Spleen (tissue), 11 donors: ENCODE results near the gene OR51M1. TPM values are rescaled to one million over a fixed set of nuclear protein-coding genes. Genes with fewer than 3 reads are reported as not detected.

Source experiments
- DNase-seq: peaks from one replicate; pipeline ENCODE4 v3.0.0-alpha.2; 2020
- H3K27ac ChIP-seq, 8 donors: fragments of 200-600 bp; sonication (generic) in 7 of 8; 1 replicate in 4 of 8; 2 replicates in 4 of 8; pipeline versions ENCODE4 v1.5.0 to v1.8.0; 2016 to 2021; ENCODE audit warnings: inconsistent platforms in 4 of 8, mild to moderate bottlenecking in 4 of 8, moderate library complexity in 1 of 8
- H3K27me3 ChIP-seq, 7 donors: fragments of 200-600 bp; sonication (generic) in 6 of 7; replicated peaks in 1 of 7; 1 replicate in 4 of 7; 2 replicates in 3 of 7; pipeline versions ENCODE4 v1.5.0 to v1.8.0; 2016 to 2021; ENCODE audit warnings: inconsistent platforms in 3 of 7, mild to moderate bottlenecking in 1 of 7
- H3K36me3 ChIP-seq, 6 donors: fragments of 200-600 bp; sonication (generic) in 5 of 6; 1 replicate in 4 of 6; 2 replicates in 2 of 6; pipeline versions ENCODE4 v1.5.0 to v1.8.0; 2016 to 2021; ENCODE audit warnings: inconsistent platforms in 2 of 6
- H3K4me1 ChIP-seq, 6 donors: fragments of 200-600 bp; sonication (generic) in 5 of 6; 1 replicate in 3 of 6; 2 replicates in 3 of 6; pipeline versions ENCODE4 v1.5.0 to v1.8.0; 2016 to 2021; ENCODE audit warnings: inconsistent platforms in 3 of 6
- H3K4me3 ChIP-seq, 8 donors: fragments of 200-600 bp; sonication (generic) in 7 of 8; 1 replicate in 4 of 8; 2 replicates in 4 of 8; pipeline versions ENCODE4 v1.5.0 to v1.8.0; 2016 to 2021; ENCODE audit warnings: inconsistent platforms in 4 of 8, mild to moderate bottlenecking in 4 of 8, moderate library complexity in 2 of 8
- H3K9me3 ChIP-seq, 8 donors: fragments of 200-600 bp; sonication (generic) in 7 of 8; 1 replicate in 4 of 8; 2 replicates in 4 of 8; pipeline versions ENCODE4 v1.5.0 to v1.8.0; 2016 to 2021; ENCODE audit warnings: inconsistent platforms in 4 of 8
- CTCF ChIP-seq, 11 experiments: fragments of 200-600 bp in 7 of 11; fragments of 450-650 bp in 4 of 11; sonication (generic) in 4 of 11; IDR thresholded peaks in 8 of 11; conservative IDR thresholded peaks in 3 of 11; 1 replicate in 7 of 11; 2 replicates in 4 of 11; pipeline versions ENCODE4 v1.4.0 to v1.8.0; 2016 to 2021; ENCODE audit warnings: antibody characterized with exemption in 11 of 11, inconsistent platforms in 4 of 11, mild to moderate bottlenecking in 1 of 11
- POLR2A ChIP-seq, 3 donors: fragments of 450-650 bp; IDR thresholded peaks; one replicate each; pipeline ENCODE4 v1.5.1; 2017; ENCODE audit warnings: antibody characterized with exemption in 3 of 3, mild to moderate bottlenecking in 1 of 3
- POLR2AphosphoS5 ChIP-seq, 3 donors: sonication (generic); formaldehyde crosslinking; IDR thresholded peaks; one replicate each; pipeline ENCODE4 v1.5.1; 2017; ENCODE audit warnings: antibody characterized with exemption in 3 of 3
- WGBS, 5 donors: extraction: QIAGEN DNeasy Blood & Tissue Kit in 3 of 5; methylation state at CpG; one replicate each; pipeline versions ENCODE4 v1.1.5 to v1.1.7; 2013 to 2018; 5-methylcytosine and 5-hydroxymethylcytosine counted together
- intact Hi-C: fragments of 100-400 bp; cut with DNase I; formaldehyde crosslinking; loops from one replicate; pipeline ENCODE4 v1.15.0; 2023; ENCODE audit warnings: low total_unique reads
- polyA plus RNA-seq, 3 donors: library from polyadenylated mRNA; stranded (reverse); fragments of 200-250 nt; gene quantifications; one replicate each; pipeline ENCODE4 v1.2.1, GENCODE V29; 2013
- total RNA-seq, 7 donors: library from RNA; depleted of rRNA in 3 of 7; stranded (reverse); fragments of >200 nt in 3 of 7; fragmentation: NEBNext Ultra II Directional in 4 of 7; extraction: Animal tissue kit (Norgen Biotek cat#: 25700) in 4 of 7; gene quantifications; one replicate each; pipeline versions ENCODE4 v1.1.0 to v1.2.1, GENCODE V29; 2016 to 2021
- donor health status: healthy with polysubstance abuse.
- donor health status: DM: no; HTN: no; CAD: no; lungs with moderate emphysema.
- donor health status: DM: no; HTN: no; CAD: no.
- donor health status: Bipolar disorder and iron deficiency.
- donor health status: healthy.
- donor health status: DM: no; HTN: no; CAD: no.
- donor health status: DM: yes; HTN: yes; CAD: no.

The OR51M1 gene
- total and polyA plus RNA-seq, 10 donors, result not detected

GRCh38 chr11:5384335-5384734, 723 bp downstream of the OR51M1 start:
- H3K9me3 ChIP-seq, result no peaks in the 10 kb centered on the region
- H3K27me3 ChIP-seq, result no peaks in the 10 kb centered on the region
- intact Hi-C loops, result no loop called here
- TF ChIP-seq CTCF (IDR thresholded peaks at IDR 0.05 in 8 of 11, conservative IDR thresholded peaks at IDR 0.05 in 3 of 11) (no peak), POLR2A (IDR thresholded peaks at IDR 0.05) (no peak), POLR2AphosphoS5 (IDR thresholded peaks at IDR 0.05) (no peak)
- 68 to 94% (median 74%) methylated on average over 2 of the region's 2 CpGs for WGBS, 5 donors
- no peaks in the 10 kb centered on the region for H3K4me1 ChIP-seq
- no peaks in the 10 kb centered on the region for H3K36me3 ChIP-seq
- H3K27ac ChIP-seq, result no peak overlapping the region
- no peak for DNase-seq
- H3K4me3 ChIP-seq, result no peak overlapping the region

DNA sequence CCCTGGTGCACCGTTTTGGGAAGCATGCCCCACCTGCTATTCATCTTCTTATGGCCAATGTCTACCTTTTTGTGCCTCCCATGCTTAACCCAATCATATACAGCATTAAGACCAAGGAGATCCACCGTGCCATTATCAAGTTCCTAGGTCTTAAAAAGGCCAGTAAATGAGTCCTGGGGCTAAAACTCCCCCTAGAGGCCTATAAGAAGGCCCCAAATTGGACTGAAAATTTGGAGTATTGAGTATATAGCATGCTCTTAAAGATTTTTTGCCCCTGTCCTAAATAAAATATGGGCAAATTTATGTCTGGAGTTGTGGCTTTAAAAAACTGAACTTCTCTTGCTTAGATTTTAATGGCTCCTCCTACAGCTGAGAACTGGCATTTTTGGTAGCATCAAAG, 6.6 kb downstream of the OR51M1 start:
- intact Hi-C loops, result no loop called here
- Histone ChIP-seq H3K27me3 (peaks cover 0 to 2% (median 0%) of the 10 kb centered on the region in 7 donors), H3K27ac (no peak overlapping the region), H3K4me1 (no peaks in the 10 kb centered on the region), H3K4me3 (no peak overlapping the region), H3K9me3 (no peaks in the 10 kb centered on the region), H3K36me3 (no peaks in the 10 kb centered on the region)
- WGBS, 5 donors, result 66 to 88% (median 82%) methylated on average over 2 of the region's 2 CpGs
- no peak for TF ChIP-seq POLR2A (IDR thresholded peaks at IDR 0.05)
- TF ChIP-seq CTCF (IDR thresholded peaks at IDR 0.05 in 8 of 11, conservative IDR thresholded peaks at IDR 0.05 in 3 of 11), result no peak
- no peak for TF ChIP-seq POLR2AphosphoS5 (IDR thresholded peaks at IDR 0.05)
- DNase-seq, result no peak

DNA sequence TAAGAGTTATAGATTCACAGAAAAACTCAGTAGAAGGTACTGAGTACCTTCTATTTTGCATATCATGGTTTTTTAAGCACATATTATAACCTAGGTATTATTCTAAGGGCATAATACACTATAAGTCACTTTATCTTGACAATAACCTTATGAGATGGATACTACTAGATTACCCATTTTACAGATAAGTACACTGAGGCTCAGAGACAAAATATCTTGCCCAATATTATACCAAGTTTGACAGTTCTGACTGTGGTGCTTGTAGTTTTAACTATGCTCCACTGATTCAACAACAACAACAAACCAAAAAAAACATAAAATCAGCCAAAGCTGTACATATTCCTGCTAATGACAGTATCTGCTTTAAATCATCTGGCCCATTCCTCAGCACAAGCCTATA, 10.5 kb downstream of the OR51M1 start:
- H3K27me3 ChIP-seq, result peaks cover 0 to 4% (median 0%) of the 10 kb centered on the region in 7 donors
- no peak overlapping the region for H3K27ac ChIP-seq
- no peak for DNase-seq
- H3K4me3 ChIP-seq, result no peak overlapping the region
- no peaks in the 10 kb centered on the region for H3K4me1 ChIP-seq
- no peak for TF ChIP-seq POLR2AphosphoS5 (IDR thresholded peaks at IDR 0.05)
- no peak for TF ChIP-seq CTCF (IDR thresholded peaks at IDR 0.05 in 8 of 11, conservative IDR thresholded peaks at IDR 0.05 in 3 of 11)
- no peak for TF ChIP-seq POLR2A (IDR thresholded peaks at IDR 0.05)
- H3K9me3 ChIP-seq, result no peaks in the 10 kb centered on the region
- intact Hi-C loops, result no loop called here
- no peaks in the 10 kb centered on the region for H3K36me3 ChIP-seq

GRCh38 chr11:5398936-5399335, 15.3 kb downstream of the OR51M1 start:
- no peak for DNase-seq
- Histone ChIP-seq H3K9me3 (no peaks in the 10 kb centered on the region), H3K27me3 (peaks cover 0 to 4% (median 0%) of the 10 kb centered on the region in 7 donors), H3K4me1 (no peaks in the 10 kb centered on the region), H3K4me3 (no peak overlapping the region), H3K27ac (no peak overlapping the region), H3K36me3 (no peaks in the 10 kb centered on the region)
- intact Hi-C loops, result no loop called here
- TF ChIP-seq CTCF (IDR thresholded peaks at IDR 0.05 in 8 of 11, conservative IDR thresholded peaks at IDR 0.05 in 3 of 11) (no peak), POLR2AphosphoS5 (IDR thresholded peaks at IDR 0.05) (no peak), POLR2A (IDR thresholded peaks at IDR 0.05) (no peak)
